Activated CD8-positive, alpha-beta memory T cell treated with anti-CD3 and anti-CD28 coated beads for 36 hours (primary cell): ENCODE data around the gene ILF2. TPM values are rescaled to one million over a fixed set of nuclear protein-coding genes. Genes with fewer than 3 reads are reported as not detected.
"Not testable (repeated sequence)": the region's sequence is repeated elsewhere in the genome, so short reads cannot be mapped to it uniquely, and the experiment has no call there.

ENCODE experiments used
- CTCF ChIA-PET: fragments of 350-600 bp; sonication (Branson Sonifier 250); formaldehyde crosslinking; loops from one replicate; lab custom pipeline; 2021; ENCODE audit warnings: antibody characterized with exemption; lab: Charles Lee
- POLR2A ChIA-PET: fragments of 350-600 bp; sonication (Branson Sonifier 250); formaldehyde crosslinking; loops from one replicate; lab custom pipeline; 2021; ENCODE audit warnings: antibody characterized with exemption; lab: Charles Lee
- total RNA-seq, 2 experiments: library from RNA; stranded (reverse); gene quantifications; one replicate each; pipeline ENCODE4 v1.2.3, GENCODE V29; 2021

Gene ILF2
- total RNA-seq, 2 experiments from 2014 or later = 372 to 384 TPM

DNA sequence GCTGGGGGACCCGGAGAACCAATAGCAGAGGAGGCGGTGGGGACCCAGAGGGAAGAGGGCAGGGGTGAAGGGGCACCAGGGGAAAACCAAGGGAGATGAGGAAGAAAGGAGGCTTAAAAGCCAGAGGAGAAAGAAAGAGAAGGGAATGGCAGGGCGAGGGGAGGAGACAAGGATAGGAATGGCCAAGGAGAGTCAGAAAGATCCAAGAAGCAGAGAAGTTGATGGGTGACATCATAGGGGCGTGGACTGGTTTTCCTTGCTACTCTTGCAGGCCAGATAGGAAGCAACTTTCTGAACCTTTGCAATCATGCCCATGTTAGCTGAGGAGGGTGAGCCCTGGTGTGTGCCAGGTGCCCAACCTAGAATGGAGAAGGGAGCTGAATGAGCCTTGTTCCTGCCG is 13.1 kb upstream of the ILF2 start:
- POLR2A ChIA-PET = no interaction called here
- CTCF ChIA-PET = interaction anchor here (0.5 kb wide), 1 partner anchor 730 kb away, joined by 3 read pairs; no protein-coding TSS in a partner anchor

DNA sequence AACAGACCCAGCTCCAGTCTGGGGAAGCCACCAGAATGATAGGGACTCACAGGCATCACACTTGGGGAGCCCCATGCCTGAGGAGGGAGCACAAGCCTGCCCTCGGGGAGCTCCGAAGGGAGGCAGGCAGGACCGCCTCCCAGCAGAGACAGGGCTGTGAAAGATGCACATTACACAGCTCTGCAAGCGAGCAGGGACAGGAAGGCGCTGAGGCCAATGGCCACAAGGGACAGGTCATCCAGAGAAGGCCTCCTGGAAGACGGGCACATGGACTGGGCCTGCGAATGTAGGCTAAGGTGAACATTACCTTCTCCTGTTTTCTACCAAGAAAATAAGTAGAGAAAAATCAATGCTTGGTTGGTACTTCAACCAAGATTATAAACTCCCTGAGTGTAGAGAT is 11.9 kb upstream of the ILF2 start:
- POLR2A ChIA-PET = no interaction called here
- CTCF ChIA-PET = interaction anchor here (0.5 kb wide), 1 partner anchor 27 kb away, joined by 3 read pairs; no protein-coding TSS in a partner anchor

DNA sequence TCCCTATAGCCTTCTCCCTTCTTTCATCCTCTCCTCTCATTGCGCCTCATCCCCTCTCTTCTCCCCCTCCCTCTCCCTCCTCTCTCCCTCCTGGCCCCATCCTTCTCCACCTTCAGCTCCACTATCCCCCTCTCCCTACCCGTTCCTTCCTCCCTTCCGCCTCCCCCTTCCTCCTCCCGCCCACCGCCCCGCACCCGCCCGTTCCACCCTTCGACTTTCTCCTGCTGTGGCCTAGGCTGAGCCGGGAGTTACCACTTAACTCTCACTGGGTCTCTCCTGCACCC is 9.3 kb upstream of the ILF2 start:
- CTCF ChIA-PET = no interaction called here
- POLR2A ChIA-PET = no interaction called here

DNA sequence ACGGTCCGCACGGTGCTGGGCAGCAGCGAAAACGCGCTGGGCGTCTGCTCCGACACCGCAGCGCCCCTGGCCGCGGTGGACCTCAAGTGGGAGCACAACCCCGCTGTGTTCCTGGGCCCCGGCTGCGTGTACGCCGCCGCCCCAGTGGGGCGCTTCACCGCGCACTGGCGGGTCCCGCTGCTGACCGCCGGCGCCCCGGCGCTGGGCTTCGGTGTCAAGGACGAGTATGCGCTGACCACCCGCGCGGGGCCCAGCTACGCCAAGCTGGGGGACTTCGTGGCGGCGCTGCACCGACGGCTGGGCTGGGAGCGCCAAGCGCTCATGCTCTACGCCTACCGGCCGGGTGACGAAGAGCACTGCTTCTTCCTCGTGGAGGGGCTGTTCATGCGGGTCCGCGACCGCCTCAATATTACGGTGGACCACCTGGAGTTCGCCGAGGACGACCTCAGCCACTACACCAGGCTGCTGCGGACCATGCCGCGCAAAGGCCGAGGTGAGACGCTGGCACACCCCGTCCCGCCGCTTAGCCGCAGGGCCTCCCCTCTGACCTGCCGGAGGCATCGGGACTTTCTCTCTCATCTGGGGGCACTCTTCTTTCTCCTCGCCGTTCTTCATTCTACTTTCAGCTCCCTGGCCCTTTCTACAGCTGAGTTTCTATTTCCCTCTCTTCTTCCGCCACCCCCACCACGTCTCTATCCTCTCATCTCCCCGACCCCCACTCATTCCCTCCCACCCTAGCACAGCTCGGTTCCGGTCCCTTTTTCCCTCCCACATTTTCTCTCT is 8.7 kb upstream of the ILF2 start:
- ChIA-PET CTCF (interaction anchor here (2.2 to 2.4 kb wide), 2 partner anchors 169 to 307 kb away, joined by 8 to 10 read pairs; partner anchors contain the start of gene RAB13), POLR2A (no interaction called here)

DNA sequence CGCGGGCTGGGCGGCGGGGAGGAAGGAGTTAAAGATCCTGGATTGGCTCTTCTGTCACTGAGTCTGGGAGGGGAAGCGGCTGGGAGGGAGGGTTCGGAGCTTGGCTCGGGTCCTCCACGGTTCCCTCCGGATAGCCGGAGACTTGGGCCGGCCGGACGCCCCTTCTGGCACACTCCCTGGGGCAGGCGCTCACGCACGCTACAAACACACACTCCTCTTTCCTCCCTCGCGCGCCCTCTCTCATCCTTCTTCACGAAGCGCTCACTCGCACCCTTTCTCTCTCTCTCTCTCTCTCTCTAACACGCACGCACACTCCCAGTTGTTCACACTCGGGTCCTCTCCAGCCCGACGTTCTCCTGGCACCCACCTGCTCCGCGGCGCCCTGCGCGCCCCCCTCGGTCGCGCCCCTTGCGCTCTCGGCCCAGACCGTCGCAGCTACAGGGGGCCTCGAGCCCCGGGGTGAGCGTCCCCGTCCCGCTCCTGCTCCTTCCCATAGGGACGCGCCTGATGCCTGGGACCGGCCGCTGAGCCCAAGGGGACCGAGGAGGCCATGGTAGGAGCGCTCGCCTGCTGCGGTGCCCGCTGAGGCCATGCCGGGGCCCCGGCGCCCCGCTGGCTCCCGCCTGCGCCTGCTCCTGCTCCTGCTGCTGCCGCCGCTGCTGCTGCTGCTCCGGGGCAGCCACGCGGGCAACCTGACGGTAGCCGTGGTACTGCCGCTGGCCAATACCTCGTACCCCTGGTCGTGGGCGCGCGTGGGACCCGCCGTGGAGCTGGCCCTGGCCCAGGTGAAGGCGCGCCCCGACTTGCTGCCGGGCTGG is 7.9 kb upstream of the ILF2 start, which contains the start of gene NPR1:
NPR1 (plus strand) TSS at position 170 of the 818 bp plus-strand sequence; CDS start at position 591, 421 bp downstream.
- POLR2A ChIA-PET = interaction anchor here (0.6 kb wide), 1 partner anchor 49 kb away, joined by 10 read pairs; no protein-coding TSS in a partner anchor
- CTCF ChIA-PET = interaction anchor here (1.0 to 3.3 kb wide), 10 partner anchors 7 to 307 kb away, joined by 3 to 10 read pairs (median 4); partner anchors contain the start of genes CREB3L4 and RAB13

DNA sequence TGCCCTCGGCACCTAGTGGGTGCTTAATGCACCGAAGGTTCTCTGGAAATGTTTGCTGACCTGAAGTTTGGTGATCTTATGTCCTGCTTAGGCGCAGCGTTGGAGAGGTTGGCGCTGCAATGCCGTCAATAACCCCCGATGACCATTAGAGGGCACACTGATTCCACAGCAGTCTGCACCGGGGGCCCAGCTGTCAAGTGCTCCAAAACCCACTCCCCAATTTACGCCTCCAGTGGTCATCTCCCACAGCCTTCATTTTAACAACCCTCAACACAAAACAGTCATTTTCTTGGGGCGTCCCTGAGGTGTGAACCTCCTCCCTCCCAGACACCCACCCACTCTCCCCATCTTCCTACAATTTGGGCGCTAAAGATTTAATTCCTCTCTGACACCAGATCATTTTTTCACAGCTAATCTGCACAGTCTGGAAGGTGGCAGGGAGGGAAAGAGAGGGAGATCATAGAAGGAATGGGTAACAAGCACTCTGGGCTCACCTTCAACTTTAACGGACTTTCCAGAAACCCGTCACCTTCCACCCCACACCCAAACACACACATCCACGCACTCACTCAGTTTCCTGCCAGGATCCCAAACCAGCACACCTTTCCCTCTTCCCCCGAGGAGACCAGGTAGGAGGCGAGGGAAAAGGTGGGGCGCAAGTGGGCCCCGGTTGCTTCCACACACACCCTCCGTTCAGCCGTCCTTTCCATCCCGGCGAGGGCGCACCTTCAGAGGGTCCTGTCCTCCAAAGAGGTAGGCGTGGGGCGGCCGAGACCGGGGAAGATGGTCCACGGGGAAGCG is 7.1 kb upstream of the ILF2 start:
- POLR2A ChIA-PET = interaction anchor here (0.6 kb wide), 1 partner anchor 49 kb away, joined by 10 read pairs; no protein-coding TSS in a partner anchor
- CTCF ChIA-PET = interaction anchor here (0.6 to 3.3 kb wide), 14 partner anchors 8 to 308 kb away, joined by 3 to 10 read pairs (median 4); partner anchors contain the start of genes CREB3L4, DENND4B and RAB13

DNA sequence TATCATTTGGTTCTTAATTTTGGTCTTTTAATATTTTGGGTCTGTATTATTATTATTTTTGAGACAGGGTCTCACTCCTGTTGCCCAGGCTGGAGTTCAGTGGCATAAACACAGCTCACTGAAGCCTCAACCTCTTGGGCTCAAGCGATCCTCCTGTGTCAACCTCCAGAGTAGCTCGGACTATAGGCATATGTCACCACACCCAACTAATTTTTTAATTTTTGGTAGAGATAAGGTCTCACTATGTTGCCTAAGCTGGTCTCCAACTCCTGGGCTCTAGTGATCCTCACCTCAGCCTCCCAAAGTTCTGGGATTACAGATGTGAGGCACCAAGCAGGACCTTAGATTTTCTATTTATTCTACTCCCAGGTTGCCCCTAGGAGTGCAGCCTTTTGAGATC is 2.7 kb upstream of the ILF2 start:
- CTCF ChIA-PET = interaction anchor here (0.7 to 1.6 kb wide), 5 partner anchors 14 to 589 kb away, joined by 3 to 4 read pairs (median 3); no protein-coding TSS in a partner anchor
- POLR2A ChIA-PET = no interaction called here

DNA sequence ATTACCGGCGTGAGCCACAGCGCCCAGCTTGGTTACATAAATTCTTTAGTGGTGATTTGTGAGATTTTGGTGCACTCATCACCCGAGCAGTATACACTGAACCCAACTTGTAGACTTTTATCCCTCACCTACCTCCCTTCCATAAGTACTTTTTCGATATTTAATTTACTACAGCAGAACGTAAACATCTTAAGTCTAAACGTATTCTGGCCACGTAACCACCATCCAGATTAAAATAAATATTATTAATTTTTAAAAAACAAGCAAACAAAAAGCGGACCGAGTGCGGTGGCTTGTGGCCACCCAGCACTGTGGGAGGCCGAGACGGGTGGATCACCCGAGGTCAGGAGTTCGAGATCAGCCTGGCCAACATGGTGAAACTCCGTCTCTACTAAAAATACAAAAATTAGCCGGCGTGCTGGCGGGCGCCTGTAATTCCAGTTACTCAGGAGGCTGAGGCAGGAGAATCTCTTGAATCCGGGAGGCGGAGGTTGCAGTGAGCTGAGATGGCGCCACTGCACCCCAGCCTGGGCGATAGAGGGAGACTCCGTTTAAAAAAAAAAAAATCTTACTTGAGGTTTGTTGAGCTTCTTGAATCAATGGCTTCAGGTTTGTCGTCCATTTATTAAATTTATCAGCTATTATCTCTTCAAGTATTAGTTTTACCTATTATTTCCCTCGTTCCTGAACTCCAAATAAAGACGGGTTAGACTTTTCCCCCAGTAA is 998 bp upstream of the ILF2 start:
- ChIA-PET POLR2A (interaction anchor here (0.7 to 1.4 kb wide), 3 partner anchors 31 to 322 kb away, joined by 3 to 6 read pairs (median 4); partner anchors contain the start of gene CHTOP), CTCF (interaction anchor here (0.6 to 2.2 kb wide), 6 partner anchors 9 to 315 kb away, joined by 3 to 7 read pairs (median 4); partner anchors contain the start of gene CHTOP)

DNA sequence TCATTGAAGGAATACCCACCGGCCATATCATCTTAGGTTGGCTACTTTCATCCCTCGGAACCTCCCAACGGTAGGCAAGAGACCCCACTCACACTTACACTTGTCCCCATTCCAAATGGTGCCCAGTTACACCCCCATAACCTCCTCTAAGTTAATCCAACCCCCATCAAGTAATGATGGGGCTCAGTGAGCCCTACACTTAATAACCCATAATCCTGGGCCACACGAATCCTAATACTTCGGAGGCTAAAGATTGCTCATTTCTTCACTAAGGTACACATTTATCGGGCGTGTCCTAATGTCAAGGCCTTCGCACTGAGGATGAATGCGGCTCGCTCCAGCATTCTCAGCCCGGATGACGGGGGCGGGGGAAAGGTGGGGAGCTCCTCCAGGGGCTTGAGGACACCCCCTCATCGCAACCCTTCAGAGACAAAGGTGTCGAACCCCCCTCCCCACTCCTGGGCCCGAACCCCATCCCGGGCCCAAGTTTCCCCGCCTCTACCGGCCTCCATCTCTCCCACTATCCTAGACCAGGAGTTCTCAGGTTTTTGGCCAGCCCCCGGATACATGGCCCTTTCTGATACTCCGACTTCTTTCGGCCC is 435 bp downstream of the ILF2 start:
- ChIA-PET CTCF (interaction anchor here (0.6 kb wide), 1 partner anchor 9 kb away, joined by 3 read pairs; no protein-coding TSS in a partner anchor), POLR2A (interaction anchor here (0.9 to 1.0 kb wide), 3 partner anchors 11 to 37 kb away, joined by 3 to 4 read pairs (median 3); partner anchors contain the start of genes CHTOP and SNAPIN)

DNA sequence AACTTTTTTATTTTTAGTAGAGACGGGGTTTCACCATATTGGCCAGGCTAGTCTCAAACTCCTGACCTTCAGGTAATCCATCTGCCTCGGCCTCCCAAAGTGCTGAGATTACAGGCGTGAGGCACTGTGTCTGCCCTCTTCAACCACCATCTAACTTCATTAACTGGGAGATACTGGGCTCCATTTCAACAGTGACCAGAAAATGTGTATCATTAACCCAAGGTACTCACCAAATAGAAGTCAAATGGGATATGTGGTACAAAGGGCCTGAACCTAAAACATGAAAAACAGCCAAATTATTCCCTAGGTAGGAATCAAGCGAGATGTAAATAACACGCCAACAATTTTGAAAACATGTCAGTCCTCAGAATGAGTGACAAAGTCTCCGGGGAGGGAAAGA is 1.2 kb downstream of the ILF2 start:
- CTCF ChIA-PET = no interaction called here
- POLR2A ChIA-PET = interaction anchor here (0.9 kb wide), 1 partner anchor 35 kb away, joined by 4 read pairs; no protein-coding TSS in a partner anchor

DNA sequence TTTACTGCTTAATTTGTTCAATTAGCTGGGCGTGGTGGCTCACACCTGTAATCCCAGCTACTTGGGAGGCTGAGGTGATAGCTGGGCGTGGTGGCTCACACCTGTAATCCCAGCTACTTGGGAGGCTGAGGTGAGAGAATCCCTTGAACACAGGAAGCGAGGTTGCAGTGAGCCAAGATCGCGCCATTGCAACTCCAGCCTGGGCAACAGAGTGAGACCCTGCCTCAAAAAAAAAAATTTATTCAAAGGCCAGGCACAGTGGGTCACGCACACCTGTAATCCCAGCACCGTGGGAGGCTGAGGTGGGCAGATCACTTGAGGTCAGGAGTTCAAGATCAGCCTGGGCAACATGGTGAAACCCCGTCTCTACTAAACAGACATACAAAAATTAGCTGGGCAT is 2.1 kb downstream of the ILF2 start:
- POLR2A ChIA-PET = interaction anchor here (0.9 kb wide), 1 partner anchor 30 kb away, joined by 3 read pairs; no protein-coding TSS in a partner anchor
- CTCF ChIA-PET = not testable (repeated sequence)

DNA sequence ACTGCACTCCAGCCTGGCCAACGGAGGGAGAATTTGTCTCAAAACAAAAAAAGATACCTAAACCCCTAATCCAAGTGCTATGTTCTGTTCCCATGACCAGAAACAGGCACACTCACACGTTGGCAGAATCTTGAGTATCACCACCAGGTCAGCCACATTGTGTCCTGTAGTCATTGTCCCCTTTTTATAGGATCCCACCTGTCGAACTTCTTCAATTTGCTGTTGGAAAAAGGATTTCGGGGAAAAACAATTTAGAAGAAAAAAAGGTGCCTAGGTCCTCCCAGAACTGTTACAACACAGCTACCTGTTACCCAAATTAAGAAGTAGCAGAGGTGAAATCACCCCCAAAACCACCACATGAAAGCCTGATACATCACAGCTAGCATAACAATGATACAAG is 3.4 kb downstream of the ILF2 start:
- CTCF ChIA-PET = interaction anchor here (0.7 to 1.2 kb wide), 2 partner anchors 10 to 157 kb away, joined by 3 to 4 read pairs; partner anchors contain the start of gene NPR1
- POLR2A ChIA-PET = interaction anchor here (0.6 kb wide), 1 partner anchor 230 kb away, joined by 3 read pairs; no protein-coding TSS in a partner anchor

DNA sequence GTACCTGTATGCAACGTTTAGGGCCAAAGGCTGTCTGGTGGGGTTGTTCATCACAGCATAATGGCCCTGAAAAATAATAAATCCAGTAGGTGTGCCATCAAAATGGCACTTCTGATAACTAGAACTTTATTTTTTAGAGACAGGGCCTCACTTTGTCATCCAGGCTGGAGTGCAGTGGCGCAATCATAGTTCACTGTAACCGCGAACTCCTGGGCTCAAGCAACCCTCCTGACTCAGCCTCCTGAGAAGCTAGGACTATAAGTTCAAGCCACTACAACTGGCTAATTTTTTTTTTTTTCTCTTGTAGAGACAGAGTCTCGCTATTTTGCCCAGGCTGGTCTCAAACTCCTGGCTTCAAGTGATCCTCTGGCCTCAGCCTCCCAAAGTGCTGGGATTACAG is 7.6 kb downstream of the ILF2 start:
- ChIA-PET CTCF (interaction anchor here (1.0 kb wide), 1 partner anchor 24 kb away, joined by 3 read pairs; no protein-coding TSS in a partner anchor), POLR2A (no interaction called here)

DNA sequence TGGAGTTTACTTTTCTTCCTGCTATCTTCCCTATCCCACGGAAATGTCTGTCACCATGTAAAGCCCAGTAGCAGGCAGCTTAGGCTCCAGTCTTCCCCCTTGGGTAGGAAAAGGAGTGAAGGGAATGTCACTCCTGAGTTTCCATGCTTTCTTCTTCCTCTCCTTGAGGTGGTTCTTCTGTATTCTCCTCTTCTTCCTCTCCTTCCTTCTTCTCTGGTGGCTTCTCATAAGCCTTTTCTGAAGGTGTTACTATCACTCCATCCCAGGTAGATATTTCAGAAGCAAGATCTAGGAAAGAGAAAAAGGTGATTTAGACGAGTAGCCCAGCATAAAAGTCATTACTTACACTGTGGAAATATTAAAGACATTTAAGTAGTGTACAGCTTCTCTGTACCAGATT is 8.5 kb downstream of the ILF2 start:
- ChIA-PET CTCF (no interaction called here), POLR2A (no interaction called here)

DNA sequence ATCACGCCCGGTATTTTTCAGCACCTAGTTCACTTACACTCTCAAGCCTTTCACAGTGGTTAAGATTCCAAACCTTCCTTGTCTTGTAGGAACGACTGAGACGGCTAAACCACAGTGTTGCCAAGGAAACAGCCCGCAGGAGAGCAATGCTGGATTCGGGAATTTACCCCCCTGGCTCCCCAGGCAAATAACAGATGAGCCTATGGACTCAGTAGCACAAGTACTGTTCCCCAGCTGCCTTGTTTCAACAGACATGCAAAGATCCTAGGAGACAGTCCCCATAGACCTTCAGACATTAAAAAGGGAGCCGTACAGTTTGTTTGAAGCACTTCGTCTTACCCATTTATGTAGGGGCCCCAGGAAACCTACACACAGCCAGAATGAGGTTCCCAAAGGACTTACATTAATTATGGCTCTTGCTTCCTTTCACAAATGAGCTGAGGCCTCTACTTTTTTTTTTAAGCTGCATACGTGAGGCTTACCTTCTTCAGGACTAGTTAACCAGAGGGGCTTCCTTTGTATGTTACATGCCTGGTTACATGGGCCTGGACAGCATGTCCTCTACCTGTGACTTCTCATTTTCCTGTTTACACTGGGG is 9.6 kb downstream of the ILF2 start:
- ChIA-PET POLR2A (interaction anchor here (0.6 kb wide), 2 partner anchors 1533 to 1874 kb away, joined by 4 read pairs; no protein-coding TSS in a partner anchor), CTCF (interaction anchor here (0.7 to 1.6 kb wide), 2 partner anchors 9 to 151 kb away, joined by 3 read pairs; no protein-coding TSS in a partner anchor)

DNA sequence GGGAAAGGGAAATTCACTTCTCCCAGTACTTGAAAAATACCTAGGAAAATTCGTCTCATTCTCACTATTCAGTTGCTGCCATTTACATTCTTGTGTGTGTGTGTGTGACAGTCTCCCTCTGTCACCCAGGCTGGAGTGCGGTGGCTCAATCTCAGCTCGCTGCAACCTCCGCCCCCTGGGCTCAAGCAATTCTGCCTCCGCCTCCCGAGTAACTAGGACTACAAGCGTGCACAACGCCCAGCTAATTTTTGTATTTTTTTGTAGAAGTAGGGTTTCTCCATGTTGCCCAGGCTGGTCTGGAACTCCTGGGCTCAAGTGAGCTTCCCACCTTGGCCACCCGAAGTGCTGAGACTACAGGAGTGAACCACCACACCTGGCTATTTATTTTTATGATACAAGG is 11.1 kb downstream of the ILF2 start:
- ChIA-PET POLR2A (interaction anchor here (1.2 to 1.4 kb wide), 3 partner anchors 11 to 121 kb away, joined by 3 to 10 read pairs (median 3); partner anchors contain the start of genes CHTOP and ILF2), CTCF (no interaction called here)
